HG02970 (cell line): Measurements from ENCODE around the gene KRT2.

ENCODE experiments used
- ATAC-seq: cut with Tn5 transposase; IDR thresholded peaks from one replicate; pipeline ENCODE4 v1.9.1; 2021; ENCODE audit warnings: mild to moderate bottlenecking, moderate library complexity, moderate number of reproducible peaks; ENCODE audit not compliant: unreplicated experiment, low FRiP score

KRT2 gene

GRCh38 chr12:52600941-52601481 lies 51.0 kb downstream of the KRT2 start, which contains the start of gene KRT72:
Gene KRT72 (minus strand): TSS chr12:52601463. CDS start chr12:52601452, 11 bp downstream.
- ATAC-seq, result no peak

DNA sequence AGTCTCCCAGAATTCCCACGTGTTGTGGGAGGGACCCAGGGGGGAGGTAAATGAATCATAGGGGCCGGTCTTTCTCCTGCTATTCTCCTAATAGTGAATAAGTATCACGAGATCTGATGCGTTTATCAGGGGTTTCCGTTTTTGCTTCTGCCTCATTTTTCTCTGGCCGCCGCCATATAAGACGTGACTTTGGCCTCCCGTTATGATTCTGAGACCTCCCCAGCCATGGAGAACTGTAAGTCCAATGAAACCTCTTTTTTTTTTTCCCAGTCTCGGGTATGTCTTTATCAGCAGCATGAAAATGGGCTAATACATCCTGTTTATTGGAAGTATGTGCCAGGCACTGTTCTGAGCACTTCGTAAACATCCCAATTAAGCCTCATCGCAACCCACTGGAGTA lies 51.5 kb downstream of the KRT2 start:
- no peak for ATAC-seq

- no peak for ATAC-seq
These were observed 51.9 kb downstream of the KRT2 start for GRCh38 chr12:52600071-52600470.

DNA sequence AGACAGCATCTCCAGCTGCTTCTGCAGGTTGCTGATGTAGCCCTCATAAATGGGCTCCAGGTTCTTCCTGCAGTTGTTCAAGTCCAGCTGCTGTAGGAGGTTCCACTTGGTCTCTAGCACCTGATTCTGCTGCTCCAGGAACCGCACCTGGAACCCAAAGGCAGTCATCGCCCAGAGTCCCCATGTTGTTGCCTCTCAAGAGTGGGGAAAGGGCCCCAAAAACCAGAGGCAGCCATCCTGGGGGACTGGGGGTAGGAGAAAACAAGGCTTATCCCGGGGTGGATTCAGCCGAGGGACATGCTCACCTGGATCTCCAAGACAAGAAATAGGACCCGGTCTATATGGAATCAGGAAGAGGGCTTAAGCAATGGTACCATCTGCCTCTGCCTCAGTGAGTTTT lies 53.0 kb downstream of the KRT2 start:
- ATAC-seq, result no peak
